ENCODE measurements around the gene SLIT3. TPM values are rescaled to one million over a fixed set of nuclear protein-coding genes. Genes with fewer than 3 reads are reported as not detected.

Gene SLIT3
- total RNA-seq, 1 experiment from 2014 or later, result 0.44 TPM

GRCh38 chr5:168995024-168995423 lies 305.9 kb downstream of the SLIT3 start:
- Histone ChIP-seq H3K79me2 (ENCODE audit: low read length) (no peaks in the 10 kb centered on the region), H3K9me2 (replicated peaks; ENCODE audit: low read length) (no peaks in the 10 kb centered on the region), H3K36me3 (ENCODE audit: low read depth, low read length) (no peaks in the 10 kb centered on the region), H3K4me1 (ENCODE audit: insufficient read depth, low read length) (peaks cover 14% of the 10 kb centered on the region), H3K9ac (ENCODE audit: low read length) (no peak overlapping the region), H4K20me1 (ENCODE audit: low read length) (no peaks in the 10 kb centered on the region), H3K27ac (ENCODE audit: low read length) (no peak overlapping the region), H3K4me2 (ENCODE audit: low read length) (no peak overlapping the region), H2AFZ (ENCODE audit: low read length) (no peak overlapping the region), H3F3A (ENCODE audit: low read length, unreplicated experiment) (no peaks in the 10 kb centered on the region), H3K27me3 (ENCODE audit: low read length) (peaks cover 19% of the 10 kb centered on the region; the same call in 1 of the 2 replicates), H3K4me3 (ENCODE audit: low read length) (no peak overlapping the region), H3K9me3 (ENCODE audit: low read length) (no peaks in the 10 kb centered on the region)
- intact Hi-C loops (cut with micrococcal nuclease), result no loop called here
- TF ChIP-seq CTCF (conservative IDR thresholded peaks at IDR 0.05; ENCODE audit: low read depth, low read length) (no peak), EZH2 (IDR thresholded peaks at IDR 0.05; ENCODE audit: low read length, unreplicated experiment) (no peak), EZH2phosphoT487 (IDR thresholded peaks at IDR 0.05; ENCODE audit: borderline replicate concordance, low read length) (no peak)
- ChIA-PET CTCF (no interaction called here), POLR2A (ENCODE audit: unreplicated experiment) (no interaction called here)
- BruUV-seq (replicated peaks), result no TSS peak
- ATAC-seq (peak; percentile 27; the same call in 1 of the 2 replicates), DNase-seq (no peak)

GRCh38 chr5:168992687-168993086 lies 308.3 kb downstream of the SLIT3 start:
- H3F3A ChIP-seq (ENCODE audit: low read length, unreplicated experiment), result no peaks in the 10 kb centered on the region
- POLR2A ChIA-PET (ENCODE audit: unreplicated experiment), result no interaction called here
- intact Hi-C loops (cut with micrococcal nuclease), result no loop called here
- no peaks in the 10 kb centered on the region for H4K20me1 ChIP-seq (ENCODE audit: low read length)
- ATAC-seq, result no peak
- H3K9ac ChIP-seq (ENCODE audit: low read length), result no peak overlapping the region
- no peaks in the 10 kb centered on the region for H3K9me2 ChIP-seq (replicated peaks; ENCODE audit: low read length)
- no peak for TF ChIP-seq EZH2 (IDR thresholded peaks at IDR 0.05; ENCODE audit: low read length, unreplicated experiment)
- TF ChIP-seq EZH2phosphoT487 (IDR thresholded peaks at IDR 0.05; ENCODE audit: borderline replicate concordance, low read length), result no peak
- TF ChIP-seq CTCF (conservative IDR thresholded peaks at IDR 0.05; ENCODE audit: low read depth, low read length), result peak; percentile 49
- CTCF ChIA-PET, result no interaction called here
- H3K36me3 ChIP-seq (ENCODE audit: low read depth, low read length), result no peaks in the 10 kb centered on the region
- H3K27me3 ChIP-seq (ENCODE audit: low read length), result peaks cover 22% of the 10 kb centered on the region; the same call in 1 of the 2 replicates
- BruUV-seq (replicated peaks), result no TSS peak
- no peak overlapping the region for H2AFZ ChIP-seq (ENCODE audit: low read length)
- H3K27ac ChIP-seq (ENCODE audit: low read length), result no peak overlapping the region
- no peak overlapping the region for H3K4me3 ChIP-seq (ENCODE audit: low read length)
- DNase-seq, result no peak
- H3K9me3 ChIP-seq (ENCODE audit: low read length), result no peaks in the 10 kb centered on the region
- H3K4me2 ChIP-seq (ENCODE audit: low read length), result no peak overlapping the region
- H3K4me1 ChIP-seq (ENCODE audit: insufficient read depth, low read length), result peaks cover 14% of the 10 kb centered on the region
- H3K79me2 ChIP-seq (ENCODE audit: low read length), result no peaks in the 10 kb centered on the region

GRCh38 chr5:168992016-168992415 lies 308.9 kb downstream of the SLIT3 start:
- Histone ChIP-seq H3K36me3 (ENCODE audit: low read depth, low read length) (no peaks in the 10 kb centered on the region), H3K4me3 (ENCODE audit: low read length) (no peak overlapping the region), H3K4me1 (ENCODE audit: insufficient read depth, low read length) (peaks cover 14% of the 10 kb centered on the region), H3K9ac (ENCODE audit: low read length) (no peak overlapping the region), H3F3A (ENCODE audit: low read length, unreplicated experiment) (no peaks in the 10 kb centered on the region), H4K20me1 (ENCODE audit: low read length) (no peaks in the 10 kb centered on the region), H3K79me2 (ENCODE audit: low read length) (no peaks in the 10 kb centered on the region), H3K9me2 (replicated peaks; ENCODE audit: low read length) (no peaks in the 10 kb centered on the region), H3K4me2 (ENCODE audit: low read length) (no peak overlapping the region), H3K9me3 (ENCODE audit: low read length) (no peaks in the 10 kb centered on the region), H2AFZ (ENCODE audit: low read length) (no peak overlapping the region), H3K27ac (ENCODE audit: low read length) (no peak overlapping the region), H3K27me3 (ENCODE audit: low read length) (0 out of 2 replicates have a peak, but pooled peaks cover 16% of the 10 kb centered on the region)
- DNase-seq (no peak), ATAC-seq (no peak)
- ChIA-PET POLR2A (ENCODE audit: unreplicated experiment) (no interaction called here), CTCF (no interaction called here)
- intact Hi-C loops (cut with micrococcal nuclease), result no loop called here
- TF ChIP-seq CTCF (conservative IDR thresholded peaks at IDR 0.05; ENCODE audit: low read depth, low read length) (no peak), EZH2phosphoT487 (IDR thresholded peaks at IDR 0.05; ENCODE audit: borderline replicate concordance, low read length) (no peak), EZH2 (IDR thresholded peaks at IDR 0.05; ENCODE audit: low read length, unreplicated experiment) (no peak)
- no TSS peak for BruUV-seq (replicated peaks)

All from PC-3 (cell line).